NCI-H82 treated with DMSO at 0.1 percent for 48 hours (cell line): Measurements from ENCODE around the gene CLECL1.
"Not testable (repeated sequence)": the region's sequence is repeated elsewhere in the genome, so short reads cannot be mapped to it uniquely, and the experiment has no call there.

Source experiments
- DNase-seq: peaks from one replicate; lab custom pipeline; 2025; ENCODE audit not compliant: unreplicated experiment; lab: John Stamatoyannopoulos, UW

CLECL1 gene

DNA sequence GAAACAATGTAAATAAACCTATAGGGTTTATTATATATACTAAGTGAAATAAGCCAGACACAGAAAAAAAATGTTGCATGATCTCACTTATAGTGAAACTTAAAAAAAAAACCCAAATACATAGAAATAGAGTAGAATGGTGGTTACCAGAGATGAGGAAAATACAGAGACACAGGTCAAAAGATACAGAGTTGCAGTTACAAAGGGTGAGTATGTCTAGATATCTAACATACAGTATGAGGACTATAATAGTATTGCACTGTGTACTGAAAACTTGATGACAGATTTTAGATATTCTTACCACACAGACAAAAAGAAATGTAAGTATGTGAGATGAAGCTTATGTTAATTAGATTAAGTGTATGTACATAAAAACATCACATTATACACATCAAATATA is 35.3 kb downstream of the CLECL1 start:
- no peak for DNase-seq

DNA sequence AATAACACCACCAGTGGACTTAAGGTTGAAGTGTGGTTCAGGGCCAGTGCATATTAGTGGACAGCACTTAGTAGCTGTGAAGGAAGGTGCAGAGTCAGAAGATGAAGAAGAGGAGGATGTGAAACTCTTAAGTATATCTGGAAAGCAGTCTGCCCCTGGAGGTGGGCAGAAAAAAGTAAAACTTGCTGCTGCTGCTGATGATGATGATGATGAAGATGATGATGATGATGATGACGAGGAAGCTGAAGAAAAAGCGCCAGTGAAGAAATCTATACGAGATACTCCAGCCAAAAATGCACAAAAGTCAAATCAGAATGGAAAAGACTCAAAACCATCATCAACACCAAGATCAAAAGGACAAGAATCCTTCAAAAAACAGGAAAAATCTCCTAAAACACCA is 37.2 kb downstream of the CLECL1 start:
- not testable (repeated sequence) for DNase-seq

GRCh38 chr12:9695150-9695549 is 37.7 kb downstream of the CLECL1 start:
- DNase-seq = not testable (repeated sequence)

- no peak for DNase-seq
Observed at GRCh38 chr12:9694241-9694640, 38.7 kb downstream of the CLECL1 start.

- no peak for DNase-seq
Observed at GRCh38 chr12:9692909-9693308, 40.0 kb downstream of the CLECL1 start.

DNA sequence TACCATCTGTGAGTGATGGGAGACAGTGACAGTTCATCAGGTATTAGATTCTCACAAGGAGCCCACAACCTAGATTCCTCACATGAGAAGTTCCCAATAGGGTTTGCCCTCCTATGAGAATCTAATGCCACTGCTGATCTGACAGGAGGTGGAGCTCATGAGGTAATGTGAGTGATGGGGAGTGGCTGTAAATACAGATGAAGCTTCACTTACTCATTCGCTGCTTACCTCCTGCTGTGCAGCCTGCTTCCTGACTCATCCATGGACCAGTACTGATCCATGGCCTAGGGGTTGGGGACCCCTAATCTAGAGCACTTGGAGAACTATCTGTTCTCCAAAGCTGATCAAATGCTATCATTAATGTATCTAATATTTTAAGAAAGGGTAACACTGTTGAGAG is 45.7 kb downstream of the CLECL1 start:
- DNase-seq = no peak

- DNase-seq = no peak
Observed at GRCh38 chr12:9685915-9686314, 47.0 kb downstream of the CLECL1 start.

DNA sequence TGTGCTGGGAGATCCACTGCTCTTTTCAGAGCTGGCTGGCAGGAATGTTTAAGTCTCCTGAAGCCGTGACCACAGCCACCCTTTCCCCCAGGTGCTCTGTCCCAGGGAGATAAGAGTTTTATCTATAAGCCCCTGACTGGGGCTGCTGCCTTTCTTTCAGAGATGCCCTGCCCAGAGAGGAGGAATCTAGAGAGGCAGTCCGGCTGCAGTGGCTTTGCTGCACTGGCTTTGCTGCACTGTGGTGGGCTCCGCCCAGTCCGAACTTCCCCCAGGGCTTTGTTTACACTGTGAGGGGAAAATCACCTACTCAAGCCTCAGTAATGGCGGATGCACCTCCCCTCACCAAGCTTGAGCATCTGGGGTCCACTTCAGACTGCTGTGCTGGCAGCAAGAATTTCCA is 47.5 kb downstream of the CLECL1 start:
- DNase-seq = not testable (repeated sequence)

GRCh38 chr12:9682949-9683348 is 49.9 kb downstream of the CLECL1 start:
- not testable (repeated sequence) for DNase-seq

DNA sequence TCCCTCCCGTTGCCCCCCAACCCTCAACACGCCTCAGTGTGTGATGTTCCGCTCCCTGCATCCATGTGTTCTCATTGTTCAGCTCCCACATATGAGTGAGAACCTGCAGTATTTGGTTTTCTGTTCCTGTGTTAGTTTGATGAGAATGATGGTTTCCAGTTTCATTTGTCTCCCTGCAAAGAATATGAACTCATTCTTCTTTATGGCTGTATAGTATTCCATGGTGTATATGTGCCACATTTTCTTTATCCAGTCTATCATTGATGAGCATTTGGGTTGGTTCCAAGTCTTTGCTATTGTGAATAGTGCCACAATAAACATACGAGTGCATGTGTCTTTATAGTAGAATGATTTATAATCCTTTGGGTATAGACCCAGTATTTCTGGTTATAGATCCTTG is 50.4 kb downstream of the CLECL1 start:
- DNase-seq = not testable (repeated sequence)

DNA sequence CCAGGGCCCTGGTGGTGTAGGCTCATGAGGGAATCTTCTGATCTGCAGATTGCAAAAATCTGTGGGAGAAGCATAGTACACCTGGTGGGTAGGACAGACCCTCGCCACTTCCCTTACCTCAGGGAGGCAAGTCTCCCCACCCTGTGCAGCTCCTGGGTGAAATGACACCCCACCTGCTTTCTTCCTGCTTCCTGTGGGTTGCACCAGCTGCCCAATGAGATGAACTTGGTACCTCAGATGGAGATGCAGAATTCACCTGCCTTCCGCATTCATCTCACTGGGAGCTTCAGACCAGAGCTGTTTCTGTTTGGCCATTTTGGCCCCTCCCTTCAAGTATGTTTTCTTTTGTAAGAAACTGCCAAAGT is 58.7 kb downstream of the CLECL1 start:
- no peak for DNase-seq

GRCh38 chr12:9673404-9674225 is 59.3 kb downstream of the CLECL1 start:
- DNase-seq = no peak
